Psoas muscle (tissue), 8 donors: ENCODE data around the gene ST6GALNAC3. TPM values are rescaled to one million over a fixed set of nuclear protein-coding genes. Genes with fewer than 3 reads are reported as not detected.

Experiments used
- ATAC-seq, 4 donors: fragments of 200-7000 bp; cut with Tn5 transposase; one replicate each; pipeline ENCODE4 v1.9.1; 2020; ENCODE audit warnings: moderate library complexity in 3 of 4, mild to moderate bottlenecking in 2 of 4
- DNase-seq, 2 donors: peaks; one replicate each; pipeline ENCODE4 v3.0.0-alpha.2; 2020
- H3K27ac ChIP-seq: fragments of 200-600 bp; one replicate; pipeline ENCODE4 v1.8.0; 2022
- H3K27me3 ChIP-seq, 3 donors: fragments of 200-600 bp in 1 of 3; one replicate each; pipeline versions ENCODE4 v1.6.1 to v1.8.0; 2013 to 2022; ENCODE audit warnings: low read length in 2 of 3, mild to moderate bottlenecking in 2 of 3, moderate library complexity in 1 of 3; ENCODE audit not compliant: insufficient read depth in 3 of 3
- H3K36me3 ChIP-seq, 2 donors: fragments of 200-600 bp in 1 of 2; one replicate each; pipeline versions ENCODE4 v1.6.1 to v1.8.0; 2013 to 2022; ENCODE audit warnings: low read depth in 1 of 2, mild to moderate bottlenecking in 1 of 2, moderate library complexity in 1 of 2; ENCODE audit not compliant: insufficient read depth in 1 of 2
- H3K4me1 ChIP-seq: fragments of 200-600 bp; one replicate; pipeline ENCODE4 v1.8.0; 2022
- H3K4me3 ChIP-seq: fragments of 200-600 bp; one replicate; pipeline ENCODE4 v1.8.0; 2022; ENCODE audit warnings: mild to moderate bottlenecking
- H3K9me3 ChIP-seq: fragments of 200-600 bp; one replicate; pipeline ENCODE4 v1.8.0; 2022
- WGBS, 3 donors: extraction: QIAGEN DNeasy Blood & Tissue Kit; methylation state at CpG; one replicate each; pipeline versions ENCODE4 v1.1.6 to v1.1.7; 2013; 5-methylcytosine and 5-hydroxymethylcytosine counted together
- intact Hi-C, 2 donors: fragments of 100-400 bp; cut with DNase I; formaldehyde crosslinking; loops; one replicate each; pipeline versions ENCODE4 v1.11.0 to v1.14.2; 2022
- polyA plus RNA-seq, 3 donors: library from polyadenylated mRNA; stranded (reverse); fragments of 200-250 nt; gene quantifications; one replicate each; pipeline ENCODE4 v1.2.3, GENCODE V29; 2013
- total RNA-seq, 4 donors: library from RNA; stranded (reverse); fragmentation: NEBNext Ultra II Directional in 2 of 4; extraction: Animal tissue kit (Norgen Biotek cat#: 25700) in 2 of 4; gene quantifications; one replicate each; pipeline versions ENCODE4 v1.2.1 to v1.2.4, GENCODE V29; 2021 to 2023
- TF ChIP-seq, protein P1 (sequence below): fragments of 200-600 bp; IDR thresholded peaks from one replicate; pipeline ENCODE4 v1.8.0; 2022; ENCODE audit warnings: antibody characterized with exemption
- donor health status: healthy with polysubstance abuse.
- donor health status: DM: no; HTN: no; CAD: no; lungs with moderate emphysema.
- donor health status: Bipolar disorder and iron deficiency.
- donor health status: healthy.
- donor health status: DM: yes; HTN: yes; CAD: no.
- donor health status: DM: no; HTN: no; CAD: no.
- donor health status: DM: no; HTN: no; CAD: no.
- donor health status: DM: yes; HTN: yes; CAD: no.

ST6GALNAC3 gene
- total and polyA plus RNA-seq, 7 donors, result 1.3 to 5.4 (median 2.3) TPM

GRCh38 chr1:76170084-76170483 is 95.5 kb downstream of the ST6GALNAC3 start:
- H3K4me1 ChIP-seq, result no peaks in the 10 kb centered on the region
- no peaks in the 10 kb centered on the region for H3K9me3 ChIP-seq
- H3K36me3 ChIP-seq, result no peaks in the 10 kb centered on the region
- intact Hi-C loops, result no loop called here
- no peaks in the 10 kb centered on the region for H3K27me3 ChIP-seq
- no peak overlapping the region for H3K27ac ChIP-seq
- TF ChIP-seq, protein P1, sequence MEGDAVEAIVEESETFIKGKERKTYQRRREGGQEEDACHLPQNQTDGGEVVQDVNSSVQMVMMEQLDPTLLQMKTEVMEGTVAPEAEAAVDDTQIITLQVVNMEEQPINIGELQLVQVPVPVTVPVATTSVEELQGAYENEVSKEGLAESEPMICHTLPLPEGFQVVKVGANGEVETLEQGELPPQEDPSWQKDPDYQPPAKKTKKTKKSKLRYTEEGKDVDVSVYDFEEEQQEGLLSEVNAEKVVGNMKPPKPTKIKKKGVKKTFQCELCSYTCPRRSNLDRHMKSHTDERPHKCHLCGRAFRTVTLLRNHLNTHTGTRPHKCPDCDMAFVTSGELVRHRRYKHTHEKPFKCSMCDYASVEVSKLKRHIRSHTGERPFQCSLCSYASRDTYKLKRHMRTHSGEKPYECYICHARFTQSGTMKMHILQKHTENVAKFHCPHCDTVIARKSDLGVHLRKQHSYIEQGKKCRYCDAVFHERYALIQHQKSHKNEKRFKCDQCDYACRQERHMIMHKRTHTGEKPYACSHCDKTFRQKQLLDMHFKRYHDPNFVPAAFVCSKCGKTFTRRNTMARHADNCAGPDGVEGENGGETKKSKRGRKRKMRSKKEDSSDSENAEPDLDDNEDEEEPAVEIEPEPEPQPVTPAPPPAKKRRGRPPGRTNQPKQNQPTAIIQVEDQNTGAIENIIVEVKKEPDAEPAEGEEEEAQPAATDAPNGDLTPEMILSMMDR, result no peak
- ATAC-seq, result no peak
- 60 to 87% (median 76%) methylated on average over 2 of the region's 2 CpGs for WGBS, 3 donors
- DNase-seq, result no peak
- H3K4me3 ChIP-seq, result no peak overlapping the region

GRCh38 chr1:76170513-76170912 is 96.0 kb downstream of the ST6GALNAC3 start:
- Histone ChIP-seq H3K9me3 (no peaks in the 10 kb centered on the region), H3K4me1 (no peaks in the 10 kb centered on the region), H3K27ac (no peak overlapping the region), H3K27me3 (no peaks in the 10 kb centered on the region), H3K4me3 (no peak overlapping the region), H3K36me3 (no peaks in the 10 kb centered on the region)
- no peak for DNase-seq
- intact Hi-C loops, result no loop called here
- TF ChIP-seq, protein P1, result no peak
- no peak for ATAC-seq
- WGBS, 3 donors, result 68 to 83% (median 75%) methylated on average over 2 of the region's 2 CpGs

DNA sequence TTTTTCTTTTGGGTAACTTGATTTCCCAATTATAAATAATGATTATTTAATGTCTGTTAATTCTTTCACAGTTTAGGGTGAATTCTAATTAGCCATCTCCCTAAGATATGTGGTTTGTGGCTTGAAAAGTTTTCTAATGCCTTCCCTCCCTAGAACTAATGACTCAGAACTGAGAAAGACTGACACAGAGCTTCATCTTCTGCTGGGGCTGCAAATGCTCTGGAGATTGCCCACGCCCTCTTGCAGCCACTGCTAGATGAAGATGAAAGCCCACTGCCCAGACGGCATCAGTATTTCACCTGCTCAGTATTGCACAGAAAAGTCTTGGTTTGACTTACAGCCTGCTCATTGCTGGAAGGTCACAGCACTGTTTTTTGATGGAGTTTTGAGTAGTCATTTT is 101.5 kb downstream of the ST6GALNAC3 start:
- TF ChIP-seq, protein P1, result no peak
- Histone ChIP-seq H3K36me3 (no peaks in the 10 kb centered on the region), H3K4me3 (no peak overlapping the region), H3K4me1 (no peaks in the 10 kb centered on the region), H3K27me3 (peaks cover 0 to 2% (median 0%) of the 10 kb centered on the region in 3 donors), H3K9me3 (no peaks in the 10 kb centered on the region), H3K27ac (no peak overlapping the region)
- ATAC-seq, result no peak
- intact Hi-C loops, result no loop called here
- DNase-seq, result no peak
- 55 to 63% (median 62%) methylated on average over 2 of the region's 2 CpGs for WGBS, 3 donors

- intact Hi-C loops, result no loop called here
- WGBS, 3 donors, result 83 to 85% (median 85%) methylated on average over 8 of the region's 8 CpGs
- Histone ChIP-seq H3K36me3 (no peaks in the 10 kb centered on the region), H3K9me3 (no peaks in the 10 kb centered on the region), H3K27ac (no peak overlapping the region), H3K27me3 (peaks cover 0 to 2% (median 0%) of the 10 kb centered on the region in 3 donors), H3K4me3 (no peak overlapping the region), H3K4me1 (no peaks in the 10 kb centered on the region)
- TF ChIP-seq, protein P1, result no peak
- DNase-seq (no peak), ATAC-seq (no peak)
Measured at GRCh38 chr1:76177615-76178014, 103.1 kb downstream of the ST6GALNAC3 start.

DNA sequence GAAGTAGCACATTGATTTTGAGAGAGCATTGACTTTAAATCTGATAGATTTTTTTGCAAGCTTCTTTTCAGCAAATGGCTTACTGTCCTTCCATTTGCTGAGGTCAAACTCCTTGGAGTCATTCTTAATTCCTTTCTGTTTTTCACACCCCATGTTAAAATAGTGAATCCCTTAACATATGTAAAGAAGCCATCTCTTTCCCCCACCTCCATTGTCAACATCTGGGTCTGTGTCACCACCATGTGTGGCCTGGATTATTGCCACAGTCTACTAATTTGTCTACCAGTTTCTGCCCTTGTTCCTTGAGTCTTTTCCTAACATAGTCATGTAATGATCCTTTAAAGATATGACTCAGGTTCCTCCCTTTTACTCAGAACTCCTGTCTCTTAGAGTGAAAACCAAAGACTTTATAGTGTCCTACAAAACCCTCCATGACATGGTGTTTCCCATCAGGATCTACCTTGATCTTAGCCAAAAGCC is 104.7 kb downstream of the ST6GALNAC3 start:
- DNase-seq (no peak), ATAC-seq (no peak)
- Histone ChIP-seq H3K27me3 (peaks cover 0 to 2% (median 0%) of the 10 kb centered on the region in 3 donors), H3K9me3 (no peaks in the 10 kb centered on the region), H3K27ac (no peak overlapping the region), H3K4me3 (no peak overlapping the region), H3K36me3 (no peaks in the 10 kb centered on the region), H3K4me1 (no peaks in the 10 kb centered on the region)
- intact Hi-C loops, result no loop called here
- TF ChIP-seq, protein P1, result no peak
